Brain microvascular endothelial cell (primary cell): Measurements from ENCODE around the gene ECI1.
A peak's percentile ranks its signal among the peaks of the same experiment; 100 is the strongest.
"Not testable (repeated sequence)": the region's sequence is repeated elsewhere in the genome, so short reads cannot be mapped to it uniquely, and the experiment has no call there.

ENCODE experiments used
- DNase-seq: peaks from one replicate; pipeline ENCODE4 v3.0.0-alpha.2; 2020
- H3K27ac ChIP-seq: fragments of 250-450 bp; sonication (Bioruptor Pico); 2 replicates; pipeline ENCODE4 v1.5.1; 2020; ENCODE audit warnings: mild to moderate bottlenecking, moderate library complexity
- H3K27me3 ChIP-seq: fragments of 250-450 bp; sonication (Bioruptor Pico); replicated peaks from 2 replicates; pipeline ENCODE4 v1.5.1; 2020; ENCODE audit warnings: mild to moderate bottlenecking
- H3K36me3 ChIP-seq: fragments of 250-450 bp; sonication (Bioruptor Pico); replicated peaks from 2 replicates; pipeline ENCODE4 v1.5.1; 2020; ENCODE audit warnings: mild to moderate bottlenecking
- H3K4me3 ChIP-seq: 2 replicates; pipeline ENCODE4 v1.5.1; 2011; ENCODE audit warnings: low read depth, mild to moderate bottlenecking, control low read depth, low read length, moderate library complexity
- CTCF ChIP-seq: IDR thresholded peaks from 2 replicates; pipeline ENCODE4 v1.5.1; 2011; ENCODE audit warnings: low read depth, mild to moderate bottlenecking, moderate library complexity, low read length, control low read depth, inconsistent platforms; ENCODE audit errors: missing control alignments
- in situ Hi-C: cut with HindIII; loops from 2 replicates; pipeline ENCODE4 v1.10.0; 2017; ENCODE audit warnings: low sequenced_read_pairs, low pct_ligation_motif_present

Gene ECI1

DNA sequence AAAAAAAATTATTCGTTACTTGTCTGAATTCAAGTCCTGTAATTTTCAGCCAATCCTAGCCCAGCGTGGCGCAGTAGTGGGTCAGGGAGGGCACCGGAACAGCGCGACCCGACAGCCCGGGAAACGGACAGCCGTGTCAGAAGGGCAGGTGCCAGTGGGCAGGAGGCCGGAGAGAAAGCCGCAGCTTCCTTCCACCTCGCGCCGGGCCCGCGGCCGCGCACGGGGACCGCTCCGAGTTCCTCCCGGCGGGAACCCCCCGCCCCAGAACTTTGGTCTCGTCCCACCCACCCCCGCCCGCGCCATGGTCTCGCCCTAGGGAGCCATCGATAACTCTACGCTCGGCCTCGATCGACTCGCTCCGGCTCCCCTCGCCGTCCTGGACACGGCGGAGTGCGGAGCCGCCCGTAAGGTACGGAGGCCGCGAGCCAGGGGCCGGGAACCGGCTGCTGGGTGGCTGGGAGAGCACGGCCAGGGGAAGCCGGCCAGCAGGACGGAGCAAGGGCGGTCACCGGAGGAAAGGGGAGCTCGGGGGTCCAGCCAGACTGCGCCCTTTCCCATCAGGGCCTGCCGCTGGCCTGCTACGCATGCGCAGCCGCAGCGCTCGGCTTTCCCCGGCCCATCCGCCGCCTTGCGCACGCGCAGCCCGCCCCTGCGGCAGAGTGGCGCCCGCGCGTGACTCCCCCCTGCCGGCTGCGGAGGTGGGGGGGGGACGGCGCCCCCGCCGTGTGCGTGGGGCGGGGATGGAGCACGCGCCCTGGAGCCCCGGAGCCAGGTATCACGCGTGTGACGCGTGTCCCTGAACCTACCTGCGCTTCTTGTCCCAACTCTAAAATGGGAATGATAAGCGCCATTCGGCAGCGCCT, 46.1 kb downstream of the ECI1 start, which contains the start of gene MLST8:
TSS of gene MLST8 (plus strand) at position 351 of the 863 bp plus-strand sequence. CDS start 632 bp downstream, outside the sequence.
- DNase-seq: peak; percentile 56
- H3K4me3 ChIP-seq: peak within 1 kb of the TSS; percentile 97
- in situ Hi-C loops: no loop called here
- H3K36me3 ChIP-seq: peaks cover 22% of the 10 kb centered on the region
- H3K27me3 ChIP-seq: no peaks in the 10 kb centered on the region
- no peak for TF ChIP-seq CTCF
- peak within 1 kb of the TSS; percentile 94 for H3K27ac ChIP-seq

DNA sequence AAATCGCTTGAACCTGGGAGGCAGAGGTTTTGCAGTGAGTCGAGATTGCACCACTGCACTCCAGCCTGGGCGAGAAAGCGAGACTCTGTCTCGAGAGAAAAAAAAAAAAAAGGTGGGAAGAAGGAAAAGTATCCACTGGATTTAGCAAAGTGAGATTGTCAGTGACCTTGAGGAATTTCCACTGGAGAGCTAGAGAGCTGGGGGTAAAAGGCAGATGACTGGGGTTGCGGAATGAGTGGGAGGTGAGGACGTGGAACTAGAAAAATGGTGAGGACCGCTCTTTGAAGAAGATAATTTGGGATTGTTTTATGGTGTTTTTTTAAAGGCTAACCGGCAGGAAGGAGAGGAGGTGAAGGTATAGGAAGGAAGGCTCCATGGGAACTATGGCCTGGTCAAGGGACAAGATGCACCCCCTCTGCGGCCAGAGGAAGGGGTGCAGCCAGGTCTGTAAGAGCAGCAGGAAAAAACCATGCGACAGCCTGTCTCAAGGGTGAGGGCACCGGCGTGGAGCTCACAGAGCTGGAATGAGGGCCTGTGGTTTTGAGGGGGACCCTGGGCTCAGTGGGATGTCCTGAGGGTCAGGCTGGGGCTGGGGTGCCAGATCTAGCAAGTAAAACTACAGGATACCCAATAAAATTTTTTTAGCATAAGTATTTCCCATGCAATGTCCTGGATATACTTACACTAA, 46.8 kb downstream of the ECI1 start:
- Histone ChIP-seq H3K4me3 (peak overlapping the region; percentile 97), H3K27ac (peak overlapping the region; percentile 94), H3K27me3 (no peaks in the 10 kb centered on the region), H3K36me3 (peaks cover 22% of the 10 kb centered on the region)
- no peak for DNase-seq
- no peak for TF ChIP-seq CTCF
- in situ Hi-C loops: no loop called here

DNA sequence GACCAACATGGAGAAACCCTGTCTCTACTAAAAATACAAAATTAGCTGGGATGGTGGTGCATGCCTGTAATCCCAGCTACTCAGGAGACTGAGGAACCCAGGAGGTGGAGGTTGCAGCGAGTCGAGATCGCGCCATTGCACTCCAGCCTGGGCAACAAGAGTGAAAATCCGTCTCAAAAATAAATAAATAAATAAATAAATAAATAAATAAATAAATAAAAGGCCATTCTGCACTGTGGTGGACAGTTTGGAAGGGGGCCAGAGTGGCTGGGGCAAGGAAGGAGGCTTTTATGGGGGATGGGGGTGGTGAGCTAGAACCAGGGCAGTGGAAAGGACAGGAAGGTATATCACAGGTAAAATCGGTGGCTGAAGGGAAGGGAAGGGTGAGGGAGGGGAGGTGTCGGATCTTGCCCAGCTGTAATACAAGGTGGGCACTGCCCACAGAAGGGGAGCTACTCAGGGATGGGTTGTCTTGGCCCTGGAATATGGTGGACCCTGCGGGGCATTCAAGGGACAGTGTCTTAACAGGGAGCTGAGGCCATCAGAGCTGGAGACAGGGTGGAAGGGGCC, 48.2 kb downstream of the ECI1 start:
- in situ Hi-C loops, H3K36me3 ChIP-seq, DNase-seq, H3K4me3 ChIP-seq, H3K27ac ChIP-seq, H3K27me3 ChIP-seq: not testable (repeated sequence)

- TF ChIP-seq CTCF: no peak
- no peak for DNase-seq
- Histone ChIP-seq H3K4me3 (no peak overlapping the region), H3K36me3 (no peaks in the 10 kb centered on the region), H3K27ac (no peak overlapping the region), H3K27me3 (peaks cover 32% of the 10 kb centered on the region)
- in situ Hi-C loops: no loop called here
Measured at GRCh38 chr16:2200313-2200712, 51.1 kb downstream of the ECI1 start.

DNA sequence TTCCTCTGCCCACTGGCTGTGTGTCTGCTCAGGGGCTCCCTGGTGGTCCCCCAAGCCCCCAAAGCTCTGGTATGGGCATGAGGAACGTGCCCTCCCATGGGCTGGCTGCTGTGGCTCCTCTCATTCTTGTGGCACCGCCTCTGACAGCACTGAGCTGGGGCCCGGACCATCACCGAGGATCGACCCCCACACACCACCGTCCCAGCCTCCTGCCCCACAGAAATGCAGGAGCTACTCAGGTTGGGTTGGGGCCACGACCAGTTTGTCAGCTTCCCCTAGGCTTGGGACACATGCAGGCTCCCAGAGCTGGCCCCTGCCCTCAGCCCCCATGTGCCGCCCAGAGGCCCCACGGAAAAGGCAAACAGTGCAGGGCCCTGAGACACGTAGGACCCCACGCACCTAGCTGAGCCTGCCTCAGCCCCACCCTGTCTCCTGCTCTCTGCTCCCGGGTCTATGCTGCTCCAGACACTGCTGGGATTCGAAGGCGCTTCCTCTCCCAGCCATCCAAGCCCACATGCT, 51.7 kb downstream of the ECI1 start:
- Histone ChIP-seq H3K27ac (no peak overlapping the region), H3K27me3 (peaks cover 39% of the 10 kb centered on the region), H3K36me3 (no peaks in the 10 kb centered on the region), H3K4me3 (no peak overlapping the region)
- in situ Hi-C loops: no loop called here
- no peak for DNase-seq
- no peak for TF ChIP-seq CTCF

- no peak for DNase-seq
- TF ChIP-seq CTCF: no peak
- in situ Hi-C loops: no loop called here
- H3K27ac ChIP-seq: no peak overlapping the region
- H3K36me3 ChIP-seq: no peaks in the 10 kb centered on the region
- H3K4me3 ChIP-seq: no peak overlapping the region
- peaks cover 44% of the 10 kb centered on the region for H3K27me3 ChIP-seq
Measured at GRCh38 chr16:2199095-2199494, 52.3 kb downstream of the ECI1 start.
